OCI-LY7 (cell line): Measurements from ENCODE around the gene BDH1.
"Not testable (repeated sequence)": the region's sequence is repeated elsewhere in the genome, so short reads cannot be mapped to it uniquely, and the experiment has no call there.

Experiments used
- CTCF ChIP-seq: fragments of 200-600 bp; sonication (generic); conservative IDR thresholded peaks from 2 replicates; pipeline ENCODE4 v1.5.1; 2014; ENCODE audit warnings: mild to moderate bottlenecking, antibody characterized with exemption, low read length, moderate library complexity, mixed read lengths
- EZH2phosphoT487 ChIP-seq: fragments of 200-600 bp; sonication (generic); IDR thresholded peaks from 2 replicates; pipeline ENCODE4 v1.6.1; 2018; ENCODE audit warnings: low read depth, borderline replicate concordance, mild to moderate bottlenecking, mixed run types, antibody characterized with exemption, low read length, moderate library complexity, mixed read lengths

DNA sequence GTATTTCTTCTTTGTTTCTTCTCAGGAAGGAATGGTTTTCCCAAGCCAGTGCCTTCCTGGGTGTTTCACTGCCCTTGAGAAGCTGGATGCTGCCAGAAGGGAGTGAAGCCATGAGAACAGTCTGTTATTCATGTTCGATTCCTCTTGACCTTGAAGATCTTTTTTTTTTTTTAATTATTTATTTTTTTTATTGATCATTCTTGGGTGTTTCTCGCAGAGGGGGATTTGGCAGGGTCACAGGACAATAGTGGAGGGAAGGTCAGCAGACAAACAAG, 45.7 kb upstream of the BDH1 start:
- TF ChIP-seq CTCF, EZH2phosphoT487: not testable (repeated sequence)
